Stimulated activated CD4-positive, alpha-beta T cell treated with anti-CD3 and anti-CD28 coated beads, Interleukin-12 subunit alpha, Interleukin-12 subunit beta, amount 100 ng/mL, for 48 hours (primary cell): Measurements from ENCODE around the gene OR6B3.
"Not testable (repeated sequence)": the region's sequence is repeated elsewhere in the genome, so short reads cannot be mapped to it uniquely, and the experiment has no call there.

Source experiments
- DNase-seq, 3 donors: peaks; one replicate each; pipeline ENCODE4 v3.0.0-alpha.2; 2020; ENCODE audit warnings: low read depth in 2 of 3, low spot score in 1 of 3

OR6B3 gene

GRCh38 chr2:240044096-240044495 lies 9.2 kb downstream of the OR6B3 start:
- DNase-seq = not testable (repeated sequence)

GRCh38 chr2:240043279-240043989 lies 9.9 kb downstream of the OR6B3 start:
- no peak for DNase-seq

GRCh38 chr2:240042740-240043139 lies 10.6 kb downstream of the OR6B3 start:
- no peak for DNase-seq

- no peak for DNase-seq
These were observed 12.0 kb downstream of the OR6B3 start for GRCh38 chr2:240041363-240041762.

- no peak for DNase-seq
These were observed 16.0 kb downstream of the OR6B3 start for GRCh38 chr2:240037358-240037757.

GRCh38 chr2:240033330-240033678 lies 20.0 kb downstream of the OR6B3 start:
- no peak for DNase-seq

- no peak for DNase-seq
These were observed 20.7 kb downstream of the OR6B3 start for GRCh38 chr2:240032406-240033329.

- no peak for DNase-seq
These were observed 22.8 kb downstream of the OR6B3 start, which contains the start of gene OR6B2 for GRCh38 chr2:240030379-240031094. OR6B2 (minus strand) TSS chr2:240030429; CDS start chr2:240030429, 0 bp downstream.

- peak in 2 of 3 donors; percentile 5 to 15 for DNase-seq
These were observed 28.6 kb downstream of the OR6B3 start for GRCh38 chr2:240024766-240025165.

- no peak for DNase-seq
These were observed 29.5 kb downstream of the OR6B3 start for GRCh38 chr2:240023792-240024191.

- peak; percentile 54 to 59 (median 57) for DNase-seq
These were observed 31.7 kb downstream of the OR6B3 start for GRCh38 chr2:240021488-240022104.

- no peak for DNase-seq
These were observed 35.1 kb downstream of the OR6B3 start for GRCh38 chr2:240018071-240018750.

- no peak for DNase-seq
These were observed 39.0 kb downstream of the OR6B3 start for GRCh38 chr2:240014327-240014726.

GRCh38 chr2:240013343-240013742 lies 40.0 kb downstream of the OR6B3 start:
- no peak for DNase-seq

GRCh38 chr2:240002983-240003382 lies 50.3 kb downstream of the OR6B3 start:
- no peak for DNase-seq

- no peak for DNase-seq
These were observed 52.6 kb downstream of the OR6B3 start for GRCh38 chr2:240000671-240001070.

GRCh38 chr2:239997686-239998409 lies 55.5 kb downstream of the OR6B3 start:
- DNase-seq = no peak
